Prostate gland (tissue), 2 donors: ENCODE data around the gene ZNF276.

Source experiments
- POLR2A ChIP-seq: fragments of 450-650 bp; IDR thresholded peaks from one replicate; pipeline ENCODE4 v1.6.1; 2016; ENCODE audit warnings: antibody characterized with exemption, mild to moderate bottlenecking
- POLR2AphosphoS5 ChIP-seq: sonication (generic); formaldehyde crosslinking; IDR thresholded peaks from one replicate; pipeline ENCODE4 v1.6.1; 2017; ENCODE audit warnings: antibody characterized with exemption
- TF ChIP-seq, protein P1 (sequence below), 4 experiments: fragments of 200-600 bp in 2 of 4; fragments of 450-650 bp in 2 of 4; sonication (generic) in 2 of 4; IDR thresholded peaks; 1 replicate in 3 of 4; 2 replicates in 1 of 4; pipeline ENCODE4 v1.5.1; 2016 to 2019; ENCODE audit warnings: antibody characterized with exemption in 4 of 4, mild to moderate bottlenecking in 2 of 4, moderate library complexity in 2 of 4

DNA sequence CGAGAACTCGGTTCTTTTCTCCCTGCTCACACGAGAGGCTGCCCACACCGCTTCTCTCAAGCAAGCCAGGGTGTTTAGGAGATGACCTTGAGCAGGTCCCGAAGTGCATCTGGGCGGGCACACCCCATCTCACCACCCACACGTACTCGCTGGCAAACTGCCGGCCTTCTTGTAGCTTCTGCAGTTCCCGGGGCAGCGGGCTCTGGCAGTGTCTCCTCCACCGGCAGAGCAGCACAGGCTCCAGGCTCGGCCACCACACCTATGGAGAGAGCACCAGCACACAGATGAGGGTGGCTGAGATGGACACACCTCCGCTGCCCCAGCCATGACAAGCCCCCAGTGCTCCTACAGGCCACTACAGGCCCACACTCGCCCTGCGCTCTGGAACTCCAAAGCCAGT is 23.5 kb downstream of the ZNF276 start:
- TF ChIP-seq POLR2A, result no peak
- TF ChIP-seq, protein P1, sequence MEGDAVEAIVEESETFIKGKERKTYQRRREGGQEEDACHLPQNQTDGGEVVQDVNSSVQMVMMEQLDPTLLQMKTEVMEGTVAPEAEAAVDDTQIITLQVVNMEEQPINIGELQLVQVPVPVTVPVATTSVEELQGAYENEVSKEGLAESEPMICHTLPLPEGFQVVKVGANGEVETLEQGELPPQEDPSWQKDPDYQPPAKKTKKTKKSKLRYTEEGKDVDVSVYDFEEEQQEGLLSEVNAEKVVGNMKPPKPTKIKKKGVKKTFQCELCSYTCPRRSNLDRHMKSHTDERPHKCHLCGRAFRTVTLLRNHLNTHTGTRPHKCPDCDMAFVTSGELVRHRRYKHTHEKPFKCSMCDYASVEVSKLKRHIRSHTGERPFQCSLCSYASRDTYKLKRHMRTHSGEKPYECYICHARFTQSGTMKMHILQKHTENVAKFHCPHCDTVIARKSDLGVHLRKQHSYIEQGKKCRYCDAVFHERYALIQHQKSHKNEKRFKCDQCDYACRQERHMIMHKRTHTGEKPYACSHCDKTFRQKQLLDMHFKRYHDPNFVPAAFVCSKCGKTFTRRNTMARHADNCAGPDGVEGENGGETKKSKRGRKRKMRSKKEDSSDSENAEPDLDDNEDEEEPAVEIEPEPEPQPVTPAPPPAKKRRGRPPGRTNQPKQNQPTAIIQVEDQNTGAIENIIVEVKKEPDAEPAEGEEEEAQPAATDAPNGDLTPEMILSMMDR (IDR thresholded peaks at IDR 0.05), result no peak
- TF ChIP-seq POLR2AphosphoS5, result no peak
